SW 1271 (cell line): ENCODE data around the gene FN1.

Experiments used
- DNase-seq, 2 experiments: peaks; one replicate each; lab custom pipeline; 2025; lab: John Stamatoyannopoulos, UW

Gene FN1

GRCh38 chr2:215441560-215442400 is 5.9 kb upstream of the FN1 start:
- DNase-seq = no peak

GRCh38 chr2:215439980-215440512 is 4.2 kb upstream of the FN1 start:
- no peak for DNase-seq

- no peak for DNase-seq
Observed at GRCh38 chr2:215439404-215439803, 3.5 kb upstream of the FN1 start.

- no peak for DNase-seq
Observed at GRCh38 chr2:215437614-215438013, 1.7 kb upstream of the FN1 start.

- no peak for DNase-seq
Observed at GRCh38 chr2:215436705-215437565, 1.1 kb upstream of the FN1 start.

- no peak for DNase-seq
Observed at GRCh38 chr2:215435280-215435869, 493 bp downstream of the FN1 start.

- no peak for DNase-seq
Observed at GRCh38 chr2:215434447-215435279, 1.2 kb downstream of the FN1 start.

- DNase-seq = no peak
Observed at GRCh38 chr2:215432759-215433594, 2.9 kb downstream of the FN1 start.

- no peak for DNase-seq
Observed at GRCh38 chr2:215431778-215432758, 3.8 kb downstream of the FN1 start.

- DNase-seq = no peak
Observed at GRCh38 chr2:215431290-215431689, 4.6 kb downstream of the FN1 start.

- no peak for DNase-seq
Observed at GRCh38 chr2:215430528-215431187, 5.2 kb downstream of the FN1 start.

GRCh38 chr2:215429424-215429823 is 6.4 kb downstream of the FN1 start:
- no peak for DNase-seq

GRCh38 chr2:215428060-215428910 is 7.6 kb downstream of the FN1 start:
- no peak for DNase-seq

- no peak for DNase-seq
Observed at GRCh38 chr2:215427585-215427984, 8.3 kb downstream of the FN1 start.

- DNase-seq = no peak
Observed at GRCh38 chr2:215425021-215425782, 10.7 kb downstream of the FN1 start.

GRCh38 chr2:215423928-215424540 is 11.8 kb downstream of the FN1 start:
- DNase-seq = no peak

GRCh38 chr2:215423234-215423633 is 12.6 kb downstream of the FN1 start:
- DNase-seq = no peak
